ENCODE data around the gene ZNF483.
"Not testable (repeated sequence)": the region's sequence is repeated elsewhere in the genome, so short reads cannot be mapped to it uniquely, and the experiment has no call there.

The ZNF483 gene

DNA sequence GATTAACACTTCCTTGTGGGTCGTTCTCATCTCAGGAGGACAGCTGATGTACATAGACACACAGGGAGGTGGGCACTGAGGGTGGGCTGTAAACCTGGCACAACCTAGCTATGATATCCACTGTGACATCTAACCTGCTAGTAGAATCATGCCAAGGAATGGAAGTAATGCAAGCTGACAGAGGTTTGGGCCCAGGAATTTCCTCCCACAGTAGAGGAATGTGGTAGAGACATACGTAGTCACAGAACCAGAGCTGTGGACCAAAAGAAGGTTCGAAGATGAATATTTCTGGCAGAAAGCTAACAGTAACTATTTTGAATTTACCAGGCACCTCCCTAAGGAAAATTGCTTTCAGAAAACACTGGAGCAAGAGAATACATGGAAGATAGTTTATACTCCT, 90.9 kb downstream of the ZNF483 start:
- no peak for DNase-seq

DNA sequence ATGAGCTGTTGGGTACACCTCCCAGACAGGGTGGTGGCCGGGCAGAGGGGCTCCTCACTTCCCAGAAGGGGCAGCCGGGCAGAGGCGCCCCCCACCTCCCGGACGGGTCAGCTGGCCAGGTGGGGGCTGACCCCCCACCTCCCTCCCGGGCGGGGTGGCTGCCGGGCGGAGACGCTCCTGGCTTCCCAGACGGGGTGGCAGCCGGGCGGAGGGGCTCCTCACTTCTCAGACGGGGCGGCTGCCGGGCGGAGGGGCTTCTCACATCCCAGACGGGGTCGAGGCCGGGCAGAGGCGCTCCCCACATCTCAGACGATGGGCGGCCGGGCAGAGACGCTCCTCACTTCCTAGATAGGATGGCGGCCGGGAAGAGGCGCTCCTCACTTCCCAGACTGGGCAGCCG, 92.4 kb downstream of the ZNF483 start:
- DNase-seq: not testable (repeated sequence)

DNA sequence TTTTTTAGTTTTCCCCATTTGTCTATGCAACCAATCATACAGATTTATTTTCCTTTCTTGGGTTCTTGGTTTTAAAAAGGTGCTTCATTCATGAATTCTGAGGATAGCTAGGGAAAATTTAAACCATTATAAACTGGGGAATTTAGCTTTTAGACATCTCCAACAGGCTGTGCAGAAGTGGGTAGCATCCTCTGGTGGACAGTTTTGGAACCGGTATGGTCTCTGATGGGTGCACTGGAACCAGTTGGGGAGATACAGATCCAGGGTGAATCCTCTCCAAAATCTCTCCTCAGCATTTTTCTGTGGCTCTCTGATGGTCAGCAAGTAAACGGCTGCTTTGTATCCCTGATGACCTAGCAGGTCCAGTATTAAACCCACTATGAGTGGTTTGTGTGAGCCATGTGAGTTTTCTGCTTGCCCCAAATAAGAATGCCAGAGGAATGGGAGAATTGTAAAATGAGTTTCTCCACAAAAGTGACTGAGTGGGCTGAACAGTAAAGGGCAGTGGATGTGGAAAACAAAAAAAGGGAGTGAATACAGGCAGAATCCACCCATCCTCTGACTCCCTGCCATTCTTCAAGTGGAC, 97.0 kb downstream of the ZNF483 start:
- peak; percentile 25 for DNase-seq

DNA sequence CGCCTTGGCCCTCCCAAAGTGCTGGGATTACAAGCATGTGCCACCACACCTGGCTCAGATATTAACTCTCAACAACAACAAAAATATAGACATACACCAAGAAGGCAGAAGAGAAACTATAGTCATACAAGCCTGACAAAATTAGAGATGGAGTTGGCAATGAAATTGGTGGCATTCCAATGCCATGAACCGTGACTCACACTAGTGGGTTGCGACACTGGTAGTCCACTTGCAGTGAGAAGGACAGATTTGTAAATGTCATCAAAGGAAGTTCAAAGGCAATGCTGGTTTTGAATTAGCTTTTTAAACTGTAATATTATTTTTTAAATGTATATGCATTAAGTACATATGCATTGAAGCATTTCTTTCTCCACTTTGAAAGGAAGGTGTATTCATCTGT, 97.6 kb downstream of the ZNF483 start:
- no peak for DNase-seq
